IPS-NIHi7 (cell line): ENCODE data around the gene CDYL.
A peak's percentile ranks its signal among the peaks of the same experiment; 100 is the strongest.
"Not testable (repeated sequence)": the region's sequence is repeated elsewhere in the genome, so short reads cannot be mapped to it uniquely, and the experiment has no call there.

Experiments used
- DNase-seq: peaks from one replicate; pipeline ENCODE4 v3.0.0; 2012; ENCODE audit warnings: mixed read lengths; ENCODE audit errors: extremely low spot score

Gene CDYL

GRCh38 chr6:4844108-4844507, 67.9 kb downstream of the CDYL start:
- no peak for DNase-seq

- DNase-seq = no peak
Observed at GRCh38 chr6:4846387-4846786, 70.2 kb downstream of the CDYL start.

- DNase-seq = peak; percentile 52
Observed at GRCh38 chr6:4848382-4849068, 72.3 kb downstream of the CDYL start.

- DNase-seq = no peak
Observed at GRCh38 chr6:4849226-4850022, 73.2 kb downstream of the CDYL start.

GRCh38 chr6:4851035-4851434, 74.8 kb downstream of the CDYL start:
- no peak for DNase-seq

GRCh38 chr6:4852186-4852585, 76.0 kb downstream of the CDYL start:
- DNase-seq = not testable (repeated sequence)

- DNase-seq = no peak
Observed at GRCh38 chr6:4852938-4853337, 76.7 kb downstream of the CDYL start.

- DNase-seq = peak; percentile 22
Observed at GRCh38 chr6:4853349-4853748, 77.1 kb downstream of the CDYL start.

GRCh38 chr6:4853782-4854511, 77.7 kb downstream of the CDYL start:
- no peak for DNase-seq

GRCh38 chr6:4856785-4857184, 80.6 kb downstream of the CDYL start:
- no peak for DNase-seq

GRCh38 chr6:4858194-4859015, 82.2 kb downstream of the CDYL start:
- DNase-seq = no peak

- no peak for DNase-seq
Observed at GRCh38 chr6:4860387-4860786, 84.2 kb downstream of the CDYL start.

GRCh38 chr6:4861564-4861963, 85.4 kb downstream of the CDYL start:
- DNase-seq = no peak

GRCh38 chr6:4864519-4864918, 88.3 kb downstream of the CDYL start:
- DNase-seq = no peak

GRCh38 chr6:4865006-4865405, 88.8 kb downstream of the CDYL start:
- not testable (repeated sequence) for DNase-seq

- no peak for DNase-seq
Observed at GRCh38 chr6:4870821-4871494, 94.8 kb downstream of the CDYL start.

GRCh38 chr6:4871825-4872224, 95.6 kb downstream of the CDYL start:
- no peak for DNase-seq

GRCh38 chr6:4872841-4873240, 96.6 kb downstream of the CDYL start:
- no peak for DNase-seq

GRCh38 chr6:4873928-4874327, 97.7 kb downstream of the CDYL start:
- DNase-seq = no peak

GRCh38 chr6:4879741-4880275, 103.6 kb downstream of the CDYL start:
- no peak for DNase-seq

GRCh38 chr6:4880363-4880762, 104.2 kb downstream of the CDYL start:
- no peak for DNase-seq
